Naive B cell (primary cell): Measurements from ENCODE around the gene GARIN5A. TPM values are rescaled to one million over a fixed set of nuclear protein-coding genes. Genes with fewer than 3 reads are reported as not detected.

Experiments used
- ATAC-seq, 2 donors: fragments of 150-1000 bp; cut with Tn5 transposase; 2 replicates each; pipeline ENCODE4 v1.10.0; 2021; ENCODE audit warnings: low read depth in 2 of 2, mild to moderate bottlenecking in 2 of 2, moderate library complexity in 2 of 2
- DNase-seq: peaks from one replicate; pipeline ENCODE4 v3.0.0; 2022
- H3K27ac Mint-ChIP-seq, 6 donors: one replicate each; pipeline ENCODE4 v1.8.0; 2020 to 2022; ENCODE audit warnings: mild to moderate bottlenecking in 6 of 6, mixed read lengths in 6 of 6, moderate library complexity in 5 of 6, inconsistent platforms in 2 of 6
- H3K27me3 Mint-ChIP-seq, 3 donors: one replicate each; pipeline ENCODE4 v1.8.0; 2021 to 2022; ENCODE audit warnings: mixed read lengths in 3 of 3, mild to moderate bottlenecking in 1 of 3
- H3K36me3 Mint-ChIP-seq, 2 donors: one replicate each; pipeline ENCODE4 v1.8.0; 2020 to 2022; ENCODE audit warnings: mixed read lengths in 2 of 2, inconsistent platforms in 1 of 2, mild to moderate bottlenecking in 1 of 2
- H3K4me1 Mint-ChIP-seq, 3 donors: one replicate each; pipeline ENCODE4 v1.8.0; 2020 to 2022; ENCODE audit warnings: mixed read lengths in 3 of 3, inconsistent platforms in 1 of 3, mild to moderate bottlenecking in 1 of 3, moderate library complexity in 1 of 3
- H3K4me3 Mint-ChIP-seq, 8 donors: one replicate each; pipeline ENCODE4 v1.8.0; 2020 to 2022; ENCODE audit warnings: mild to moderate bottlenecking in 8 of 8, mixed read lengths in 8 of 8, moderate library complexity in 8 of 8, inconsistent platforms in 2 of 8
- H3K9me3 Mint-ChIP-seq, 7 donors: one replicate each; pipeline ENCODE4 v1.8.0; 2020 to 2022; ENCODE audit warnings: mixed read lengths in 7 of 7, mild to moderate bottlenecking in 5 of 7, inconsistent platforms in 2 of 7, moderate library complexity in 1 of 7
- polyA plus RNA-seq, 6 donors: library from polyadenylated mRNA; unstranded; fragments of 300-500 nt; fragmentation: Illumina TruSeq; gene quantifications; one replicate each; pipeline ENCODE4 v1.2.3, GENCODE V29; 2021; ENCODE audit warnings: low read depth in 6 of 6

The GARIN5A gene
- polyA plus RNA-seq, 6 donors from 2014 or later: 0.38 to 2.2 (median 0.50) TPM; not detected in 1

- peak overlapping the region; percentile 97 to 100 (median 100) for H3K27ac Mint-ChIP-seq
Measured at GRCh38 chr19:50428772-50429463, 47.7 kb downstream of the GARIN5A start.

GRCh38 chr19:50427997-50428425, 48.6 kb downstream of the GARIN5A start:
- H3K4me1 Mint-ChIP-seq: peaks cover 47 to 75% (median 63%) of the 10 kb centered on the region in 3 donors
- H3K9me3 Mint-ChIP-seq: no peaks in the 10 kb centered on the region
- H3K27me3 Mint-ChIP-seq: no peaks in the 10 kb centered on the region
- peaks cover 0 to 6% of the 10 kb centered on the region in 2 donors for H3K36me3 Mint-ChIP-seq
- DNase-seq (peak; percentile 89), ATAC-seq (peak; percentile 51 to 54)
- peak overlapping the region; percentile 97 to 100 (median 100) for H3K27ac Mint-ChIP-seq
- H3K4me3 Mint-ChIP-seq: peak overlapping the region; percentile 40 to 95 (median 64)

More at GRCh38 chr19:50428772-50429463, 47.7 kb downstream of the GARIN5A start:
- ATAC-seq: no peak
- no peak for DNase-seq
- Mint-ChIP-seq H3K27me3 (no peaks in the 10 kb centered on the region), H3K36me3 (peaks cover 0 to 4% of the 10 kb centered on the region in 2 donors), H3K4me1 (peaks cover 43 to 76% (median 61%) of the 10 kb centered on the region in 3 donors), H3K4me3 (peak overlapping the region; percentile 9 to 98 (median 70)), H3K9me3 (no peaks in the 10 kb centered on the region)

- peak overlapping the region; percentile 97 to 100 (median 100) for H3K27ac Mint-ChIP-seq
Measured at GRCh38 chr19:50427318-50427925, 49.2 kb downstream of the GARIN5A start.

GRCh38 chr19:50425581-50425980, 51.1 kb downstream of the GARIN5A start:
- Mint-ChIP-seq H3K9me3 (no peaks in the 10 kb centered on the region), H3K4me1 (peaks cover 37 to 81% (median 61%) of the 10 kb centered on the region in 3 donors), H3K36me3 (peaks cover 11 to 13% of the 10 kb centered on the region in 2 donors), H3K4me3 (peak overlapping the region in 1 of 8 donors; percentile 54), H3K27me3 (no peaks in the 10 kb centered on the region), H3K27ac (peak overlapping the region in 2 of 6 donors; percentile 86 to 100)
- DNase-seq: no peak
- ATAC-seq: no peak

More at GRCh38 chr19:50427318-50427925, 49.2 kb downstream of the GARIN5A start:
- H3K27me3 Mint-ChIP-seq: no peaks in the 10 kb centered on the region
- no peak for DNase-seq
- ATAC-seq: no peak
- H3K9me3 Mint-ChIP-seq: no peaks in the 10 kb centered on the region
- peak overlapping the region in 6 of 8 donors; percentile 15 to 95 (median 62) for H3K4me3 Mint-ChIP-seq
- peaks cover 2 to 6% of the 10 kb centered on the region in 2 donors for H3K36me3 Mint-ChIP-seq
- peaks cover 42 to 72% (median 58%) of the 10 kb centered on the region in 3 donors for H3K4me1 Mint-ChIP-seq

GRCh38 chr19:50423279-50424113, 53.2 kb downstream of the GARIN5A start:
- H3K4me1 Mint-ChIP-seq: peaks cover 47 to 74% (median 60%) of the 10 kb centered on the region in 3 donors
- H3K9me3 Mint-ChIP-seq: no peaks in the 10 kb centered on the region
- DNase-seq (no peak), ATAC-seq (no peak)
- H3K36me3 Mint-ChIP-seq: peaks cover 18 to 32% of the 10 kb centered on the region in 2 donors
- peak overlapping the region in 5 of 6 donors; percentile 54 to 97 (median 91) for H3K27ac Mint-ChIP-seq
- peak overlapping the region in 5 of 8 donors; percentile 16 to 99 (median 40) for H3K4me3 Mint-ChIP-seq
- H3K27me3 Mint-ChIP-seq: no peaks in the 10 kb centered on the region

GRCh38 chr19:50422397-50423278, 54.0 kb downstream of the GARIN5A start:
- Mint-ChIP-seq H3K9me3 (no peaks in the 10 kb centered on the region), H3K36me3 (peaks cover 18 to 32% of the 10 kb centered on the region in 2 donors), H3K4me1 (peaks cover 50 to 71% (median 55%) of the 10 kb centered on the region in 3 donors), H3K27ac (peak overlapping the region in 5 of 6 donors; percentile 74 to 97 (median 96)), H3K27me3 (no peaks in the 10 kb centered on the region), H3K4me3 (peak overlapping the region; percentile 96 to 100 (median 99))
- no peak for DNase-seq
- no peak for ATAC-seq

- no peaks in the 10 kb centered on the region for H3K27me3 Mint-ChIP-seq
- no peak for DNase-seq
- H3K4me3 Mint-ChIP-seq: peak overlapping the region; percentile 96 to 100 (median 99)
Measured at GRCh38 chr19:50420808-50421207, 55.8 kb downstream of the GARIN5A start.

GRCh38 chr19:50420127-50420526, 56.5 kb downstream of the GARIN5A start:
- no peak for DNase-seq
- Mint-ChIP-seq H3K9me3 (no peaks in the 10 kb centered on the region), H3K27me3 (no peaks in the 10 kb centered on the region), H3K4me3 (peak overlapping the region; percentile 96 to 100 (median 99)), H3K27ac (peak overlapping the region; percentile 95 to 99 (median 98)), H3K36me3 (peaks cover 18 to 32% of the 10 kb centered on the region in 2 donors), H3K4me1 (peaks cover 53 to 75% (median 68%) of the 10 kb centered on the region in 3 donors)
- ATAC-seq: no peak

More at GRCh38 chr19:50420808-50421207, 55.8 kb downstream of the GARIN5A start:
- no peaks in the 10 kb centered on the region for H3K9me3 Mint-ChIP-seq
- peaks cover 18 to 32% of the 10 kb centered on the region in 2 donors for H3K36me3 Mint-ChIP-seq
- peak overlapping the region in 4 of 6 donors; percentile 87 to 99 (median 98) for H3K27ac Mint-ChIP-seq
- peaks cover 50 to 68% (median 65%) of the 10 kb centered on the region in 3 donors for H3K4me1 Mint-ChIP-seq
- ATAC-seq: no peak

- Mint-ChIP-seq H3K4me3 (peak overlapping the region; percentile 96 to 100 (median 99)), H3K4me1 (peaks cover 58 to 80% (median 73%) of the 10 kb centered on the region in 3 donors), H3K9me3 (no peaks in the 10 kb centered on the region), H3K27ac (peak overlapping the region; percentile 97 to 99 (median 99)), H3K36me3 (peaks cover 18 to 32% of the 10 kb centered on the region in 2 donors), H3K27me3 (no peaks in the 10 kb centered on the region)
- DNase-seq: peak; percentile 70
- no peak for ATAC-seq
Measured at GRCh38 chr19:50419580-50420035, 57.0 kb downstream of the GARIN5A start.

GRCh38 chr19:50419022-50419579, 57.5 kb downstream of the GARIN5A start:
- Mint-ChIP-seq H3K4me1 (peaks cover 60 to 80% (median 71%) of the 10 kb centered on the region in 3 donors), H3K27me3 (no peaks in the 10 kb centered on the region), H3K27ac (peak overlapping the region; percentile 97 to 99 (median 99)), H3K4me3 (peak overlapping the region; percentile 96 to 100 (median 99)), H3K9me3 (no peaks in the 10 kb centered on the region), H3K36me3 (peaks cover 16 to 32% of the 10 kb centered on the region in 2 donors)
- ATAC-seq (no peak), DNase-seq (no peak)

GRCh38 chr19:50418176-50419021, 58.2 kb downstream of the GARIN5A start, which contains the start of gene SPIB:
Gene SPIB (plus strand): TSS chr19:50418938. CDS start chr19:50418963, 25 bp downstream.
- peak; percentile 5 to 11 for ATAC-seq
- Mint-ChIP-seq H3K4me3 (peak within 1 kb of the TSS; percentile 96 to 100 (median 99)), H3K9me3 (no peaks in the 10 kb centered on the region)

More at GRCh38 chr19:50418176-50419021, 58.2 kb downstream of the GARIN5A start, which contains the start of gene SPIB:
- H3K27me3 Mint-ChIP-seq: no peaks in the 10 kb centered on the region
- peak within 1 kb of the TSS; percentile 97 to 99 (median 99) for H3K27ac Mint-ChIP-seq
- peaks cover 12 to 32% of the 10 kb centered on the region in 2 donors for H3K36me3 Mint-ChIP-seq
- peaks cover 53 to 73% (median 65%) of the 10 kb centered on the region in 3 donors for H3K4me1 Mint-ChIP-seq
- DNase-seq: peak; percentile 74
